H1 (cell line): ENCODE results near the gene PDGFA. TPM values are rescaled to one million over a fixed set of nuclear protein-coding genes. Genes with fewer than 3 reads are reported as not detected.

Experiments
- POU5F1 ChIP-seq: IDR thresholded peaks from 2 replicates; pipeline ENCODE4 v1.6.1; 2011; ENCODE audit warnings: low read depth, mild to moderate bottlenecking, low read length, moderate library complexity
- TAF1 ChIP-seq: IDR thresholded peaks from 2 replicates; pipeline ENCODE4 v1.6.1; 2011; ENCODE audit warnings: mild to moderate bottlenecking, low read depth, low read length
- TAF7 ChIP-seq: optimal IDR thresholded peaks from 2 replicates; pipeline ENCODE3; 2011; ENCODE audit warnings: low read depth, mild to moderate bottlenecking, inconsistent platforms, low read length, moderate library complexity, borderline replicate concordance
- polyA plus RNA-seq, 7 experiments: library from polyadenylated mRNA; depleted of rRNA in 3 of 7; stranded (reverse) in 5 of 7; unstranded in 2 of 7; fragments of >200 nt in 5 of 7; fragments of 200-250 nt in 2 of 7; gene quantifications; 1 replicate in 5 of 7; 2 replicates in 1 of 7; 4 replicates in 1 of 7; pipeline versions ENCODE4 v1.2.1 to v1.2.3, GENCODE V29; 2011 to 2013; ENCODE audit warnings: missing spikeins in 2 of 7, mixed read lengths in 2 of 7
- total RNA-seq: library from RNA; stranded (reverse); fragmentation: NEBNext Ultra II Directional; extraction: Animal tissue kit (Norgen Biotek cat#: 25700); gene quantifications from 2 replicates; pipeline ENCODE4 v1.2.1, GENCODE V29; 2021
- TF ChIP-seq, protein P1 (sequence below): fragments of 300-600 bp; sonication (generic); IDR thresholded peaks from 2 replicates; pipeline ENCODE4 v1.7.1; 2012; ENCODE audit warnings: low read length, moderate library complexity, mild to moderate bottlenecking, inconsistent platforms; ENCODE audit not compliant: insufficient replicate concordance
- TF ChIP-seq, protein P2 (sequence below): IDR thresholded peaks from 2 replicates; pipeline ENCODE4 v1.6.1; 2011; ENCODE audit warnings: low read length, improper control_type of control experiment

PDGFA gene
- total and polyA plus RNA-seq, 2 of the 8 experiments (the other 6 are each of a cell fraction or from before 2014, with no cell fraction given): 21.1 to 43.0 TPM

GRCh38 chr7:515628-516027 is 4.0 kb downstream of the PDGFA start (continued):
- TF ChIP-seq POU5F1 (no peak), TAF1 (peak; percentile 69; the same call in 1 of the 2 replicates), TAF7 (no peak)
- TF ChIP-seq, protein P1, sequence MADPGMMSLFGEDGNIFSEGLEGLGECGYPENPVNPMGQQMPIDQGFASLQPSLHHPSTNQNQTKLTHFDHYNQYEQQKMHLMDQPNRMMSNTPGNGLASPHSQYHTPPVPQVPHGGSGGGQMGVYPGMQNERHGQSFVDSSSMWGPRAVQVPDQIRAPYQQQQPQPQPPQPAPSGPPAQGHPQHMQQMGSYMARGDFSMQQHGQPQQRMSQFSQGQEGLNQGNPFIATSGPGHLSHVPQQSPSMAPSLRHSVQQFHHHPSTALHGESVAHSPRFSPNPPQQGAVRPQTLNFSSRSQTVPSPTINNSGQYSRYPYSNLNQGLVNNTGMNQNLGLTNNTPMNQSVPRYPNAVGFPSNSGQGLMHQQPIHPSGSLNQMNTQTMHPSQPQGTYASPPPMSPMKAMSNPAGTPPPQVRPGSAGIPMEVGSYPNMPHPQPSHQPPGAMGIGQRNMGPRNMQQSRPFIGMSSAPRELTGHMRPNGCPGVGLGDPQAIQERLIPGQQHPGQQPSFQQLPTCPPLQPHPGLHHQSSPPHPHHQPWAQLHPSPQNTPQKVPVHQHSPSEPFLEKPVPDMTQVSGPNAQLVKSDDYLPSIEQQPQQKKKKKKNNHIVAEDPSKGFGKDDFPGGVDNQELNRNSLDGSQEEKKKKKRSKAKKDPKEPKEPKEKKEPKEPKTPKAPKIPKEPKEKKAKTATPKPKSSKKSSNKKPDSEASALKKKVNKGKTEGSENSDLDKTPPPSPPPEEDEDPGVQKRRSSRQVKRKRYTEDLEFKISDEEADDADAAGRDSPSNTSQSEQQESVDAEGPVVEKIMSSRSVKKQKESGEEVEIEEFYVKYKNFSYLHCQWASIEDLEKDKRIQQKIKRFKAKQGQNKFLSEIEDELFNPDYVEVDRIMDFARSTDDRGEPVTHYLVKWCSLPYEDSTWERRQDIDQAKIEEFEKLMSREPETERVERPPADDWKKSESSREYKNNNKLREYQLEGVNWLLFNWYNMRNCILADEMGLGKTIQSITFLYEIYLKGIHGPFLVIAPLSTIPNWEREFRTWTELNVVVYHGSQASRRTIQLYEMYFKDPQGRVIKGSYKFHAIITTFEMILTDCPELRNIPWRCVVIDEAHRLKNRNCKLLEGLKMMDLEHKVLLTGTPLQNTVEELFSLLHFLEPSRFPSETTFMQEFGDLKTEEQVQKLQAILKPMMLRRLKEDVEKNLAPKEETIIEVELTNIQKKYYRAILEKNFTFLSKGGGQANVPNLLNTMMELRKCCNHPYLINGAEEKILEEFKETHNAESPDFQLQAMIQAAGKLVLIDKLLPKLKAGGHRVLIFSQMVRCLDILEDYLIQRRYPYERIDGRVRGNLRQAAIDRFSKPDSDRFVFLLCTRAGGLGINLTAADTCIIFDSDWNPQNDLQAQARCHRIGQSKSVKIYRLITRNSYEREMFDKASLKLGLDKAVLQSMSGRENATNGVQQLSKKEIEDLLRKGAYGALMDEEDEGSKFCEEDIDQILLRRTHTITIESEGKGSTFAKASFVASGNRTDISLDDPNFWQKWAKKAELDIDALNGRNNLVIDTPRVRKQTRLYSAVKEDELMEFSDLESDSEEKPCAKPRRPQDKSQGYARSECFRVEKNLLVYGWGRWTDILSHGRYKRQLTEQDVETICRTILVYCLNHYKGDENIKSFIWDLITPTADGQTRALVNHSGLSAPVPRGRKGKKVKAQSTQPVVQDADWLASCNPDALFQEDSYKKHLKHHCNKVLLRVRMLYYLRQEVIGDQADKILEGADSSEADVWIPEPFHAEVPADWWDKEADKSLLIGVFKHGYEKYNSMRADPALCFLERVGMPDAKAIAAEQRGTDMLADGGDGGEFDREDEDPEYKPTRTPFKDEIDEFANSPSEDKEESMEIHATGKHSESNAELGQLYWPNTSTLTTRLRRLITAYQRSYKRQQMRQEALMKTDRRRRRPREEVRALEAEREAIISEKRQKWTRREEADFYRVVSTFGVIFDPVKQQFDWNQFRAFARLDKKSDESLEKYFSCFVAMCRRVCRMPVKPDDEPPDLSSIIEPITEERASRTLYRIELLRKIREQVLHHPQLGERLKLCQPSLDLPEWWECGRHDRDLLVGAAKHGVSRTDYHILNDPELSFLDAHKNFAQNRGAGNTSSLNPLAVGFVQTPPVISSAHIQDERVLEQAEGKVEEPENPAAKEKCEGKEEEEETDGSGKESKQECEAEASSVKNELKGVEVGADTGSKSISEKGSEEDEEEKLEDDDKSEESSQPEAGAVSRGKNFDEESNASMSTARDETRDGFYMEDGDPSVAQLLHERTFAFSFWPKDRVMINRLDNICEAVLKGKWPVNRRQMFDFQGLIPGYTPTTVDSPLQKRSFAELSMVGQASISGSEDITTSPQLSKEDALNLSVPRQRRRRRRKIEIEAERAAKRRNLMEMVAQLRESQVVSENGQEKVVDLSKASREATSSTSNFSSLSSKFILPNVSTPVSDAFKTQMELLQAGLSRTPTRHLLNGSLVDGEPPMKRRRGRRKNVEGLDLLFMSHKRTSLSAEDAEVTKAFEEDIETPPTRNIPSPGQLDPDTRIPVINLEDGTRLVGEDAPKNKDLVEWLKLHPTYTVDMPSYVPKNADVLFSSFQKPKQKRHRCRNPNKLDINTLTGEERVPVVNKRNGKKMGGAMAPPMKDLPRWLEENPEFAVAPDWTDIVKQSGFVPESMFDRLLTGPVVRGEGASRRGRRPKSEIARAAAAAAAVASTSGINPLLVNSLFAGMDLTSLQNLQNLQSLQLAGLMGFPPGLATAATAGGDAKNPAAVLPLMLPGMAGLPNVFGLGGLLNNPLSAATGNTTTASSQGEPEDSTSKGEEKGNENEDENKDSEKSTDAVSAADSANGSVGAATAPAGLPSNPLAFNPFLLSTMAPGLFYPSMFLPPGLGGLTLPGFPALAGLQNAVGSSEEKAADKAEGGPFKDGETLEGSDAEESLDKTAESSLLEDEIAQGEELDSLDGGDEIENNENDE: no peak
- TF ChIP-seq, protein P2, sequence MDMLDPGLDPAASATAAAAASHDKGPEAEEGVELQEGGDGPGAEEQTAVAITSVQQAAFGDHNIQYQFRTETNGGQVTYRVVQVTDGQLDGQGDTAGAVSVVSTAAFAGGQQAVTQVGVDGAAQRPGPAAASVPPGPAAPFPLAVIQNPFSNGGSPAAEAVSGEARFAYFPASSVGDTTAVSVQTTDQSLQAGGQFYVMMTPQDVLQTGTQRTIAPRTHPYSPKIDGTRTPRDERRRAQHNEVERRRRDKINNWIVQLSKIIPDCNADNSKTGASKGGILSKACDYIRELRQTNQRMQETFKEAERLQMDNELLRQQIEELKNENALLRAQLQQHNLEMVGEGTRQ: no peak
